Brain pericyte (primary cell): ENCODE measurements around the gene RARG.
"Not testable (repeated sequence)": the region's sequence is repeated elsewhere in the genome, so short reads cannot be mapped to it uniquely, and the experiment has no call there.

Source experiments
- DNase-seq: peaks from one replicate; pipeline ENCODE4 v3.0.0-alpha.2; 2012; ENCODE audit warnings: low read depth, low spot score

RARG gene

GRCh38 chr12:53208877-53209463, 23.0 kb downstream of the RARG start:
- no peak for DNase-seq

GRCh38 chr12:53208435-53208834, 23.6 kb downstream of the RARG start:
- DNase-seq: no peak

- DNase-seq: no peak
Measured at GRCh38 chr12:53207042-53207441, 25.0 kb downstream of the RARG start, which contains the start of gene ITGB7. Gene ITGB7, minus strand, starts transcription at chr12:53207251. Its CDS starts 6,808 bp downstream, at chr12:53200443.

GRCh38 chr12:53205747-53206419, 26.1 kb downstream of the RARG start:
- peak; percentile 52 for DNase-seq

GRCh38 chr12:53204351-53204750, 27.7 kb downstream of the RARG start:
- no peak for DNase-seq

GRCh38 chr12:53202316-53202715, 29.7 kb downstream of the RARG start:
- DNase-seq: not testable (repeated sequence)

- no peak for DNase-seq
Measured at GRCh38 chr12:53201639-53202038, 30.4 kb downstream of the RARG start.

GRCh38 chr12:53201177-53201541, 30.9 kb downstream of the RARG start:
- DNase-seq: no peak

- no peak for DNase-seq
Measured at GRCh38 chr12:53200458-53201176, 31.4 kb downstream of the RARG start.

GRCh38 chr12:53200107-53200457, 31.9 kb downstream of the RARG start:
- no peak for DNase-seq

GRCh38 chr12:53199700-53200099, 32.3 kb downstream of the RARG start:
- DNase-seq: no peak

- DNase-seq: no peak
Measured at GRCh38 chr12:53198486-53199110, 33.4 kb downstream of the RARG start.

GRCh38 chr12:53197011-53197640, 34.9 kb downstream of the RARG start:
- no peak for DNase-seq

GRCh38 chr12:53196486-53196885, 35.5 kb downstream of the RARG start:
- DNase-seq: no peak

GRCh38 chr12:53195516-53196420, 36.2 kb downstream of the RARG start:
- no peak for DNase-seq

GRCh38 chr12:53194973-53195372, 37.0 kb downstream of the RARG start:
- DNase-seq: no peak

GRCh38 chr12:53193985-53194716, 37.9 kb downstream of the RARG start:
- DNase-seq: no peak

- no peak for DNase-seq
Measured at GRCh38 chr12:53193040-53193439, 39.0 kb downstream of the RARG start.

GRCh38 chr12:53192531-53193021, 39.4 kb downstream of the RARG start:
- no peak for DNase-seq

- no peak for DNase-seq
Measured at GRCh38 chr12:53191885-53192530, 40.0 kb downstream of the RARG start.
